Skeletal muscle cell (primary cell): ENCODE data around the gene ZNF599.

Experiments
- DNase-seq: peaks from one replicate; pipeline ENCODE4 v3.0.0-alpha.2; 2010; ENCODE audit warnings: low read depth
- H3K4me3 ChIP-seq: 2 replicates; pipeline ENCODE4 v1.5.1; 2011; ENCODE audit warnings: low read depth, mild to moderate bottlenecking, control low read depth, low read length, moderate library complexity

ZNF599 gene

DNA sequence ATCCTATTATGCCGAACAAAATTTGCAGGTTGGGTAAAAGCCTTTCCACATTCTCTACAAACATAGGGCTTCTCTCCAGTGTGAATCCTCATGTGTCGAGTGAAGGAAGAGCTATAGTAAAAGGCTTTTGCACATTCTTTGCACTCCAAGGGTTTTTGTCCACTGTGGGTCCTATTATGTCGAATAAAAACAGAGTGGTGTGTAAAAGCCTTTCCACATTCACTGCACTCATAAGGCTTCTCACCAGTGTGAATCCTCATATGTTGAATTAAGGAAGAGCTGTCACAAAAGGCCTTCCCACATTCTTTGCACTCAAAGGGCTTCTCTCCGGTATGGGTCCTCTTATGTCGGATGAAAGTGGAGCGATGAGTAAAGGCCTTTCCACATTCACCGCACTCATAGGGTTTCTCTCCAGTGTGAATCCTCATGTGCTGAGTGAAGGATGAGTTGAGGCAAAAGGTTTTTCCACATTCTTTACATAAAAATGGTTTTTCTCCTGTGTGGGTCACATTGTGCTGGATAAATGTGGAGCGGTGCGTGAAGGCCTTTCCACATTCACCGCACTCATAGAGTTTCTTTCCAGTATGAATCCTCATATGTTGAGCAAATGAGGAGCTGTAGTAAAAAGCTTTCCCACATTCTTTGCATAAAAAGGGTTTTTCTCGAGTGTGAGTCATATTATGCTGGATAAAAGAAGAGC is 13.6 kb downstream of the ZNF599 start:
- no peak overlapping the region for H3K4me3 ChIP-seq
- DNase-seq, result no peak

GRCh38 chr19:34757441-34757840 is 15.6 kb downstream of the ZNF599 start:
- H3K4me3 ChIP-seq, result no peak overlapping the region
- DNase-seq, result no peak

GRCh38 chr19:34744896-34745690 is 27.9 kb downstream of the ZNF599 start:
- H3K4me3 ChIP-seq, result no peak overlapping the region
- no peak for DNase-seq

GRCh38 chr19:34734537-34735103 is 38.4 kb downstream of the ZNF599 start:
- DNase-seq, result peak; percentile 54

GRCh38 chr19:34733746-34734536 is 39.1 kb downstream of the ZNF599 start, which contains the start of gene ZNF181:
ZNF181 (plus strand) TSS chr19:34734243; CDS start chr19:34735038, 795 bp downstream.
- peak within 1 kb of the TSS; percentile 50 for H3K4me3 ChIP-seq
- DNase-seq, result peak; percentile 64

More at GRCh38 chr19:34734537-34735103, 38.4 kb downstream of the ZNF599 start:
- peak overlapping the region; percentile 50 for H3K4me3 ChIP-seq

- DNase-seq, result no peak
- peak overlapping the region; percentile 50 for H3K4me3 ChIP-seq
Observed at GRCh38 chr19:34733266-34733745, 39.7 kb downstream of the ZNF599 start.

- H3K4me3 ChIP-seq, result peak overlapping the region; percentile 50
- DNase-seq, result no peak
Observed at GRCh38 chr19:34732612-34733211, 40.3 kb downstream of the ZNF599 start.

GRCh38 chr19:34731964-34732363 is 41.1 kb downstream of the ZNF599 start:
- no peak overlapping the region for H3K4me3 ChIP-seq
- DNase-seq, result no peak

- H3K4me3 ChIP-seq, result no peak overlapping the region
- no peak for DNase-seq
Observed at GRCh38 chr19:34731019-34731829, 41.8 kb downstream of the ZNF599 start.

DNA sequence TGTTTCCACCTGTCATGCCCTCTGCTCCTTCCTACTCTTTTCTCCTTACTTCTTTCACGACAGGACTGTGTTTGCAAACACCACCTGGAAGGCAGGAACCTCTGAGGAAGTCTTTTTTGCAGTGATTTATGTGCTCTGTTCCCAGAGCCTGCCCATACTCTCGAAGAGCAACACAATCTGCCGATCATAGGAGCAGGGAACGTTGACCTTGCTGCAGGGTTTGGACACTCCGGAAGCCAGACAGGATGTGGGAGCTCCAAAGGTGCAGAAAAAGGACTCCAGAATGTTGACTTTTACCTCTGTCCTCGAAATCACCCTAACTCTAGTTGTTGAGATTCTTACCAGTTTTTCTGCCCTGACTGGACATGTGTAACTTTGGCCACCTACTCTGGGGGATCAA is 47.6 kb downstream of the ZNF599 start:
- no peak overlapping the region for H3K4me3 ChIP-seq
- no peak for DNase-seq

DNA sequence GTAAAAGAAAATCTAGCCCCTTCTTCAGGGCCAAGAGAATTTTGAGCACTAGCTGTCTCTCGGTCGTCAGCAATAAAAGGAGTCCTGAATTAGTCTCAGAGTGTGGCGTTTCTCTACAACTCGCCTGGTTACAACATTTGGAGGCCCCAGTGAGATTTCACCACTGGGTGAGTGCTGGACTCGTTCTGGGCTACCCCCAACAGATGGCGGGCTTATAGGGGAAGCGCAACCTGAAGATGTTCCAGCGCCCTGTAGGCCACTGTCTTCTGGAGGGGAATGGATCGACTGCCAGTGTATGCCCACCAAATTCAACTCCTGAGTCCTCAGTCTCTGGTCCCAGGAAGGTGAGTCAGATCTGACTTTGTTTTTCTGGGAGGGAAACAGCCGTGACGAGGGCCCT is 50.7 kb downstream of the ZNF599 start:
- no peak overlapping the region for H3K4me3 ChIP-seq
- no peak for DNase-seq

GRCh38 chr19:34715357-34715756 is 57.7 kb downstream of the ZNF599 start:
- no peak overlapping the region for H3K4me3 ChIP-seq
- DNase-seq, result no peak

DNA sequence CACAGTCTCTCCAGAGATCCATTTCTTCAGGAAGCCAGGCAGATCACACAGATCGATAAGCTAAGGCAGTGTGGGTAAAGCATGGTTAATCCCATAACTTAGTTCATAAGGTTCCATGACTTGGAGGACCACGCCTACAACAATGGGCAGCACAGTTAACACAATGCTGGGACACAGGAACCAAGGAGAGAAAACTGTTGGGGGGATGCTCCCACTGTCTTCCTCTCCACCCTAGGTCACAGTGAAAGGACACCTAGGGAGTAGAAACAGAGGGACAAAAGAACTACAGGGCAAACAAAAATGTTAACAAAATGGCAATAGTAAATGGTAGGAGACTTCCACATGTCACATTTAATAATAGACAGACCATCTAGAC is 59.8 kb downstream of the ZNF599 start:
- no peak overlapping the region for H3K4me3 ChIP-seq
- no peak for DNase-seq

DNA sequence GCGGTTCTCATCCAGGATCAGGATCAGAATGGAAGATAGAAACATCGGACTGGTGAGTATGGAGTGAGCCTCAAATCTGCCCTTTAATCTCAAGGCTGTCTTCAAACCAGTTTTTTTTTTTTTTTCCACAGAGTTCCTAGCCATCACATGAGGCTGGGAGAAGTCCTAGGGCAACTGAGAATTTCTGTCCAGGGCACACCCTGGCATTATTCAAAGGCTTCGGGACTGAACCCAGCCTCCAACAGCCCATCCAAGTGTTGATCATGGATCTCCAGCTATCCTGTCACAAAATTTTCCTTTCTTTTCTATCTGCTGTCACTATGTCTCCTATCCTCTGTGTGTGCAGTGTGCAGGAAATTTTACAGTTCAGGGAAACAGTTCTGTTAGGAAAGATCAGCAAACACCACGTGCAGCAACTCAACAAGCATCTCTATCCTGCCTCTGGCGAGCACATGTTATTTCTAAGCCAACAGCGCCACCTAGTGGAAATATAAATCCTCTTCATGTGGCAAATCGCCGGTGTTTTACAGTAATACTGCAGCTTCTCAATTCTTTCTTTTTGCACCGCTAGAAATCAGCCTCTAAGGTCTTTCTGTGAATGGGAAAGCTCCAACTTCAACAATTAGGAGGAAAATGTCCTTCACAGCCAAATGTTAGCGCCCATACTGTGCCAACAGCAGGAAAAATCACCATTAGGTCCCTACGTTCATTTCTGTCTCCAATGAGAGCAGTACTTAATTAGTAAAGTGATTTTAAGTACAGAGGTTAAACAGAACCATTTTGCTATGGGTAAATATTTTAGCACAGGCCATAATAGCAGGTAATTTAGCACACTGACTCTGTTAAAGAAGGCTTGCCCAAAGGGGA is 60.4 kb downstream of the ZNF599 start:
- peak; percentile 37 for DNase-seq

GRCh38 chr19:34711890-34712289 is 61.1 kb downstream of the ZNF599 start:
- no peak overlapping the region for H3K4me3 ChIP-seq
- no peak for DNase-seq

More for the DNA sequence above, 60.4 kb downstream of the ZNF599 start:
- no peak overlapping the region for H3K4me3 ChIP-seq
